Measurements from ENCODE around the gene PLEKHA4.

DNA sequence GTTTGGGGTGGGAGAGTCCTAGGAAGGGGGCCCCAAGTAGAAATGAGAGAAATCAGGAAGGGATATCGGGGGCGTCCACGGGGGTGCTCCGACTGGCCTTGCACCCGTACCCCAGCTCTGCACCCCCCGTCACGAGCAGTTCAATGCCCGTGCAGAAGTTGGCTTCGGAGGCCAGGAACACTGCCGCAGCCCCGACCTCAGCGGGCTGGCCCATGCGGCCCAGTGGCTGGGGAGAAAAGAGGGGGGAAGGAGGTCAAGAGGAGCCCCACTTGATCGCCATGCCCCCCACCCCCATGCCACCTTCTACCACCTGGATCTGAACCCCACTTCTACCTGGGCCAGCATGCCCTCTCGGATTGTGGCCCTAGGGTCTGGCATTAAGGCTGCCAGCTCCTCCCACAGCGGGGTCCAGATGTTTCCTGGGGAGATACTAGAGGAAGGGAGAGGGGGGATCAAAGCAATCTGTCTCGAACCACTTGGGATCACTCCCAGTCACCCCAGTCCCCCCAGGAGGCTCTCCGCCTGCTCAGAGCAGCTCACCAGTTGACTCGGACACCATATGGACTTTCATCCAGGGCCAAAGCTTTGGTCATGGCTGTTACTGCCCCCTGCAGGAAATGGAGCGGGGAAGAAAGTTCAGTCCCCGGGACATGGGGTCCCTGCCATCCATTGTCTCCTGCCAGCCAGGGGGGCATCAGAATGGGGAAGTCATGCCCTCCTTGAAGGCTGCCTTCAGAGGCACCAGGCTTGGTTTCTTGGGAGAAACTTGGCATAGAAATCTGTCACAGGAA lies 55.1 kb downstream of the PLEKHA4 start:
- TF ChIP-seq, protein P1, sequence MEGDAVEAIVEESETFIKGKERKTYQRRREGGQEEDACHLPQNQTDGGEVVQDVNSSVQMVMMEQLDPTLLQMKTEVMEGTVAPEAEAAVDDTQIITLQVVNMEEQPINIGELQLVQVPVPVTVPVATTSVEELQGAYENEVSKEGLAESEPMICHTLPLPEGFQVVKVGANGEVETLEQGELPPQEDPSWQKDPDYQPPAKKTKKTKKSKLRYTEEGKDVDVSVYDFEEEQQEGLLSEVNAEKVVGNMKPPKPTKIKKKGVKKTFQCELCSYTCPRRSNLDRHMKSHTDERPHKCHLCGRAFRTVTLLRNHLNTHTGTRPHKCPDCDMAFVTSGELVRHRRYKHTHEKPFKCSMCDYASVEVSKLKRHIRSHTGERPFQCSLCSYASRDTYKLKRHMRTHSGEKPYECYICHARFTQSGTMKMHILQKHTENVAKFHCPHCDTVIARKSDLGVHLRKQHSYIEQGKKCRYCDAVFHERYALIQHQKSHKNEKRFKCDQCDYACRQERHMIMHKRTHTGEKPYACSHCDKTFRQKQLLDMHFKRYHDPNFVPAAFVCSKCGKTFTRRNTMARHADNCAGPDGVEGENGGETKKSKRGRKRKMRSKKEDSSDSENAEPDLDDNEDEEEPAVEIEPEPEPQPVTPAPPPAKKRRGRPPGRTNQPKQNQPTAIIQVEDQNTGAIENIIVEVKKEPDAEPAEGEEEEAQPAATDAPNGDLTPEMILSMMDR (IDR thresholded peaks at IDR 0.05) = no peak
- no peak for TF ChIP-seq POLR2A (IDR thresholded peaks at IDR 0.05)

Data from breast epithelium (tissue), 3 donors.